HEK293T (cell line): ENCODE measurements around the gene EDIL3.

Experiments used
- CTCF ChIA-PET: fragments of 350-600 bp; formaldehyde crosslinking; extraction: SDS; loops from one replicate; lab custom pipeline; 2021; ENCODE audit warnings: antibody characterized with exemption, inconsistent platforms; lab: Yijun Ruan, JAX
- POLR2A ChIA-PET: fragments of 350-600 bp; formaldehyde crosslinking; extraction: SDS; loops from one replicate; lab custom pipeline; 2020; ENCODE audit warnings: antibody characterized with exemption, inconsistent platforms; lab: Yijun Ruan, JAX
- DNase-seq: peaks from one replicate; pipeline ENCODE4 v3.0.0; 2012; ENCODE audit warnings: mixed read lengths; ENCODE audit errors: extremely low spot score
- ARNT ChIP-seq: fragments of 450-650 bp; IDR thresholded peaks from 2 replicates; pipeline ENCODE4 v1.6.1; 2017; ENCODE audit warnings: mild to moderate bottlenecking
- BHLHE40 ChIP-seq: fragments of 450-650 bp; IDR thresholded peaks from 2 replicates; pipeline ENCODE4 v1.6.1; 2016; ENCODE audit warnings: mild to moderate bottlenecking, moderate library complexity, borderline replicate concordance
- CTBP1 ChIP-seq: fragments of 450-650 bp; IDR thresholded peaks from 2 replicates; pipeline ENCODE4 v1.6.1; 2016; ENCODE audit warnings: borderline replicate concordance
- ELF4 ChIP-seq: fragments of 450-650 bp; IDR thresholded peaks from 2 replicates; pipeline ENCODE4 v1.6.1; 2017; ENCODE audit warnings: antibody characterized with exemption
- FOXA1 ChIP-seq: fragments of 450-650 bp; IDR thresholded peaks from 2 replicates; pipeline ENCODE4 v1.6.1; 2016; ENCODE audit warnings: mild to moderate bottlenecking
- FOXK2 ChIP-seq: fragments of 450-650 bp; IDR thresholded peaks from 2 replicates; pipeline ENCODE4 v1.6.1; 2016; ENCODE audit warnings: mild to moderate bottlenecking
- FOXM1 ChIP-seq: fragments of 450-650 bp; IDR thresholded peaks from 2 replicates; pipeline ENCODE4 v1.6.1; 2017; ENCODE audit warnings: mild to moderate bottlenecking, borderline replicate concordance
- HDGF ChIP-seq: fragments of 450-650 bp; IDR thresholded peaks from 2 replicates; pipeline ENCODE4 v1.6.1; 2017; ENCODE audit warnings: antibody characterized with exemption, borderline replicate concordance
- L3MBTL2 ChIP-seq: fragments of 450-650 bp; conservative IDR thresholded peaks from 2 replicates; pipeline ENCODE4 v1.6.1; 2016; ENCODE audit warnings: mild to moderate bottlenecking
- LEF1 ChIP-seq: fragments of 450-650 bp; IDR thresholded peaks from 2 replicates; pipeline ENCODE4 v1.6.1; 2017; ENCODE audit warnings: mild to moderate bottlenecking, borderline replicate concordance
- NFRKB ChIP-seq: fragments of 450-650 bp; IDR thresholded peaks from 2 replicates; pipeline ENCODE4 v1.6.1; 2016; ENCODE audit warnings: mild to moderate bottlenecking, moderate library complexity
- SP1 ChIP-seq: fragments of 450-650 bp; IDR thresholded peaks from 2 replicates; pipeline ENCODE4 v1.6.1; 2017
- SUZ12 ChIP-seq: fragments of 450-650 bp; IDR thresholded peaks from 2 replicates; pipeline ENCODE4 v1.6.1; 2016; ENCODE audit warnings: mild to moderate bottlenecking
- TARDBP ChIP-seq: fragments of 450-650 bp; IDR thresholded peaks from 2 replicates; pipeline ENCODE4 v1.6.1; 2016
- ZNF384 ChIP-seq: fragments of 450-650 bp; IDR thresholded peaks from 2 replicates; pipeline ENCODE4 v1.6.1; 2016
- TF ChIP-seq, protein P1 (sequence below): fragments of 450-650 bp; IDR thresholded peaks from 2 replicates; pipeline ENCODE4 v1.6.1; 2016

EDIL3 gene

GRCh38 chr5:83895860-83896259 lies 488.8 kb downstream of the EDIL3 start:
- TF ChIP-seq ARNT: no peak
- TF ChIP-seq TARDBP: no peak
- TF ChIP-seq HDGF: no peak
- TF ChIP-seq L3MBTL2: no peak
- TF ChIP-seq, protein P1, sequence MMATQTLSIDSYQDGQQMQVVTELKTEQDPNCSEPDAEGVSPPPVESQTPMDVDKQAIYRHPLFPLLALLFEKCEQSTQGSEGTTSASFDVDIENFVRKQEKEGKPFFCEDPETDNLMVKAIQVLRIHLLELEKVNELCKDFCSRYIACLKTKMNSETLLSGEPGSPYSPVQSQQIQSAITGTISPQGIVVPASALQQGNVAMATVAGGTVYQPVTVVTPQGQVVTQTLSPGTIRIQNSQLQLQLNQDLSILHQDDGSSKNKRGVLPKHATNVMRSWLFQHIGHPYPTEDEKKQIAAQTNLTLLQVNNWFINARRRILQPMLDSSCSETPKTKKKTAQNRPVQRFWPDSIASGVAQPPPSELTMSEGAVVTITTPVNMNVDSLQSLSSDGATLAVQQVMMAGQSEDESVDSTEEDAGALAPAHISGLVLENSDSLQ: no peak
- TF ChIP-seq SUZ12: no peak
- no peak for TF ChIP-seq SP1
- no peak for TF ChIP-seq FOXM1
- no peak for TF ChIP-seq FOXK2
- TF ChIP-seq LEF1: no peak
- no peak for TF ChIP-seq ELF4
- no peak for TF ChIP-seq FOXA1
- no peak for TF ChIP-seq NFRKB
- no peak for DNase-seq
- ChIA-PET CTCF (no interaction called here), POLR2A (no interaction called here)

GRCh38 chr5:83891261-83891660 lies 493.4 kb downstream of the EDIL3 start:
- DNase-seq: no peak
- ChIA-PET POLR2A (no interaction called here), CTCF (no interaction called here)
- no peak for TF ChIP-seq ELF4
- TF ChIP-seq FOXK2: no peak
- TF ChIP-seq FOXA1: no peak
- no peak for TF ChIP-seq ARNT
- TF ChIP-seq, protein P1: no peak
- no peak for TF ChIP-seq SP1
- TF ChIP-seq LEF1: no peak
- TF ChIP-seq CTBP1: no peak
- TF ChIP-seq L3MBTL2: no peak
- no peak for TF ChIP-seq ZNF384
- no peak for TF ChIP-seq TARDBP
- TF ChIP-seq HDGF: no peak
- TF ChIP-seq BHLHE40: no peak
- no peak for TF ChIP-seq FOXM1
- no peak for TF ChIP-seq SUZ12
- no peak for TF ChIP-seq NFRKB
